GM10248 (cell line): ENCODE results near the gene ZNF428.

ENCODE experiments used
- CTCF ChIA-PET: fragments of 300-600 bp; sonication (Branson Sonifier 250); formaldehyde crosslinking; extraction: SDS; loops from one replicate; lab custom pipeline; 2021; ENCODE audit warnings: antibody characterized with exemption; lab: Yijun Ruan, JAX
- POLR2A ChIA-PET: fragments of 350-650 bp; sonication (Branson Sonifier 250); formaldehyde crosslinking; extraction: SDS; loops from one replicate; lab custom pipeline; 2020; ENCODE audit warnings: antibody characterized with exemption; lab: Yijun Ruan, JAX
- DNase-seq: peaks from one replicate; pipeline ENCODE4 v3.0.0; 2012; ENCODE audit errors: extremely low spot score
- CTCF ChIP-seq: IDR thresholded peaks from 2 replicates; pipeline ENCODE4 v1.5.1; 2012; ENCODE audit warnings: mild to moderate bottlenecking, low read depth; ENCODE audit errors: extremely low read depth, missing control alignments, control extremely low read depth

ZNF428 gene

DNA sequence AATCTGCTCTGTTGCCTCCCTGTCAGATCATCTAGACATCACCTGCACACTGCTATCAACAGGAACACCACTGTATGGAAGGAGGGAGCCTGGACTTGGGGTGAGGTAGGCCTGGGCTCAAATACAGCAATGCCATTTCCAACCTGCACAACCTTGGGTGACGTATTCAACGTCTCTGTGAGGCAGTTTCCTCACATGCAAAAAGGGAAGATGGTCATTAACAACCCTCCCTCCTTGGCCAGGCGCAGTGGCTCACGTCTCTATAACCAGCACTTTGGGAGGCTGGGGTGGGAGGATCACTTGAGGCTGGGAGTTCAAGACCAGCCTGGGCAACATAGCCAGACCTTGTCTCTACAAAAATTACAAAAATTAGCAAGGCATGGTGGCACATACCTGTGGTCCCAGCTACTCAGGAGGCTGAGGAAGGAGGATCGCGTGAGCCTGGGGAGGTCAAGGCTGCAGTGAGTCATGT is 57.2 kb downstream of the ZNF428 start:
- CTCF ChIA-PET, result interaction anchor here (1.1 kb wide), 1 partner anchor 13 kb away, joined by 3 read pairs; no protein-coding TSS in a partner anchor
- DNase-seq, result no peak
- POLR2A ChIA-PET, result no interaction called here
- TF ChIP-seq CTCF, result no peak

DNA sequence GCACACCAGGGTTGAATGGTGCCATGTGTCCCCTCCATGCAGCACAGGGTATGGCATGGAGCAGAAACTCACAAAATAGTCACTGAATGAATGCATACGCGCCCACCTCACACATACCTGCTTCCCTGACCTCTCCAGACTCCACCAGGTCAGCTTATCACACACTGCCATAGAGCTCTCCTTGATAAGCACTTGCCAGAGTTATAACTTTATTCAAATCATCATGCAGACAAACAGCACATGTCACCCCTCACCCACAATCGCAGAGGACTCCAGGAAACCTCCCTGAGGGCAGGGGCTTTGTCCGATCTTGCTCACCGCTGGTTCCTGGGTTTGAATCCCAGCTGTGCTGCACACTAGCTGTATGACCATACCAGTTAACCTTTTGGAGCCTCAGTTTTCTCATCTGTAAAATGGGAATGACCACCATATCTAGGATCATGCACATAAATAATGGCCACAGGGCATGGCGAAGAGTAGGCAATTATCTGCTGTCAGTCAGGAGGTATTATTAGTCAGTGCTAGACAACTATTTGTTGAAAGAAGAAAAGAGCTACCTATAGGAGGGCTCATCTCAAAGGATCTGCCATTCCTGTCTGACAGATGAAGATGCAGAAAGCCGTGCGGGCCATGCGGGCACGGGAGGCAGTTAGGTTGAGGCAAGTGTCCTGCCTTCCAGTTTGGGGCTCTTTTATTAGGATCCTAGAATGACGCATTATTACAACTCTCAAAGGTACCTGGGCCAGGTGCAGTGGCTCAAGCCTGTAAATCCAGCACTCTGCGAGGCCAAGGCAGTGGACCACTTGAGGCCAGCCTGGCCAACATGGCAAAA is 58.1 kb downstream of the ZNF428 start:
- POLR2A ChIA-PET, result no interaction called here
- CTCF ChIA-PET, result interaction anchor here (1.1 to 9.5 kb wide), 3 partner anchors 12 to 49 kb away, joined by 3 to 97 read pairs (median 3); partner anchors contain the start of genes PINLYP and XRCC1
- no peak for DNase-seq
- no peak for TF ChIP-seq CTCF

DNA sequence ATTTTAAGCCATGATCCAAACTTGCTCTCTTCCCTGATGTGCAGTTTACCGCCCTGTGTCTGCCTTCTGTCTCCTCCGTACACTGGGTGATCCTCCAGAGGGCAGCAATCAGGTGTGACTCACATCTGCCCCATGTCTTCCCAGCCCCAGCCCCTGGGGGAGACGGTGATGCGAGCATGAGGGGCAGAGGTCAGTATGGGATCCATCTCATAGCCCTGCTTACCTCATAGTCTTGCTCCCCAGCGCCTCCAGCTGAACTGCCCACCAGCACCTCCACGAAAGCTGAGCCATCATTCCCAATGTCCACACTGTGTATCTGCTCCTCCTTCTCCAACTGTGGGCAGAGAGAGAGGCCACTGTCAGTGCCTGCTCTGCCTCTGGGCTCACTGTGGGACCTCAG is 58.7 kb downstream of the ZNF428 start:
- no peak for TF ChIP-seq CTCF
- DNase-seq, result no peak
- ChIA-PET CTCF (interaction anchor here (1.2 to 9.5 kb wide), 2 partner anchors 13 to 50 kb away, joined by 3 to 97 read pairs; partner anchors contain the start of genes PINLYP and XRCC1), POLR2A (no interaction called here)
